ENCODE measurements around the gene USP47. TPM values are rescaled to one million over a fixed set of nuclear protein-coding genes. Genes with fewer than 3 reads are reported as not detected.

The USP47 gene
- total and polyA plus RNA-seq, 9 of the 15 experiments (the other 6 are each of a cell fraction or from before 2014, with no cell fraction given), result 13.1 to 63.6 (median 34.7) TPM

DNA sequence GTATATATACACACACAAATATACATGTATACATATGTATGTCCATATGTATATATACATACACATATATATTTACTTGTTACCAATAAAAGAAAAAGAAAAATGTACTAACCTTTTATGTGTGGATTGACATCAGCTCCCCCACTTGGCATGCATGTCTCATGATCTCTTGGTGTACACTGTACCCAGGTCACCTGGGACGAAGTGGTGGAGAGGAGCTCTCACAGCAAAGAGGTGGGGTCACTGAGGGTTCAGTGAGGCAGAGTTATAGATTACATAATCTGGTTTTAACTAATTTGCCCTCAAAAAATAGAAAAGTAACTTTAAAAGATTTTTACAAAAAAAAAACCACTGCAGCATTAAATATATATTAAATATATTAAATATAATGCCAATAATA is 15.5 kb upstream of the USP47 start (continued):
- TF ChIP-seq, protein P1, sequence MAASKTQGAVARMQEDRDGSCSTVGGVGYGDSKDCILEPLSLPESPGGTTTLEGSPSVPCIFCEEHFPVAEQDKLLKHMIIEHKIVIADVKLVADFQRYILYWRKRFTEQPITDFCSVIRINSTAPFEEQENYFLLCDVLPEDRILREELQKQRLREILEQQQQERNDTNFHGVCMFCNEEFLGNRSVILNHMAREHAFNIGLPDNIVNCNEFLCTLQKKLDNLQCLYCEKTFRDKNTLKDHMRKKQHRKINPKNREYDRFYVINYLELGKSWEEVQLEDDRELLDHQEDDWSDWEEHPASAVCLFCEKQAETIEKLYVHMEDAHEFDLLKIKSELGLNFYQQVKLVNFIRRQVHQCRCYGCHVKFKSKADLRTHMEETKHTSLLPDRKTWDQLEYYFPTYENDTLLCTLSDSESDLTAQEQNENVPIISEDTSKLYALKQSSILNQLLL (CRISPR knock-in tag; IDR thresholded peaks at IDR 0.05; ENCODE audit: borderline replicate concordance), result no peak
- TF ChIP-seq CHD7 (IDR thresholded peaks at IDR 0.05; ENCODE audit: low read depth, low read length) (no peak), ZNF354B (CRISPR knock-in tag; IDR thresholded peaks at IDR 0.05) (no peak), KLF6 (CRISPR knock-in tag; IDR thresholded peaks at IDR 0.05; ENCODE audit: borderline replicate concordance) (no peak), SRSF9 (IDR thresholded peaks at IDR 0.05; ENCODE audit: borderline replicate concordance, low read depth, low read length) (no peak), FOXO4 (CRISPR knock-in tag; IDR thresholded peaks at IDR 0.05) (no peak), CSDE1 (IDR thresholded peaks at IDR 0.05) (no peak), HCFC1 (IDR thresholded peaks at IDR 0.05; ENCODE audit: low read depth, low read length) (no peak), ZNF280A (IDR thresholded peaks at IDR 0.05; ENCODE audit: low read depth, partially characterized antibody) (no peak)
- TF ChIP-seq, protein P2, sequence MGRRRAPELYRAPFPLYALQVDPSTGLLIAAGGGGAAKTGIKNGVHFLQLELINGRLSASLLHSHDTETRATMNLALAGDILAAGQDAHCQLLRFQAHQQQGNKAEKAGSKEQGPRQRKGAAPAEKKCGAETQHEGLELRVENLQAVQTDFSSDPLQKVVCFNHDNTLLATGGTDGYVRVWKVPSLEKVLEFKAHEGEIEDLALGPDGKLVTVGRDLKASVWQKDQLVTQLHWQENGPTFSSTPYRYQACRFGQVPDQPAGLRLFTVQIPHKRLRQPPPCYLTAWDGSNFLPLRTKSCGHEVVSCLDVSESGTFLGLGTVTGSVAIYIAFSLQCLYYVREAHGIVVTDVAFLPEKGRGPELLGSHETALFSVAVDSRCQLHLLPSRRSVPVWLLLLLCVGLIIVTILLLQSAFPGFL (CRISPR knock-in tag; IDR thresholded peaks at IDR 0.05), result no peak
